Measurements from ENCODE around the gene ZSWIM8. TPM values are rescaled to one million over a fixed set of nuclear protein-coding genes. Genes with fewer than 3 reads are reported as not detected.
A peak's percentile ranks its signal among the peaks of the same experiment; 100 is the strongest.

The ZSWIM8 gene
- total and polyA plus RNA-seq, 2 experiments from 2014 or later, result 20.5 to 30.4 TPM

GRCh38 chr10:73759512-73760115, 25.8 kb upstream of the ZSWIM8 start:
- DNase-seq (ENCODE audit: low spot score), result peak; percentile 30
- Mint-ChIP-seq H3K36me3 (ENCODE audit: low read depth) (peaks cover 27% of the 10 kb centered on the region), H3K4me3 (no peak overlapping the region), H3K27me3 (ENCODE audit: insufficient read depth, low read depth, poor library complexity) (peaks cover 3% of the 10 kb centered on the region), H3K9me3 (no peaks in the 10 kb centered on the region), H3K4me1 (no peaks in the 10 kb centered on the region), H3K27ac (no peak overlapping the region)
- Histone ChIP-seq H4K20me1 (replicated peaks; ENCODE audit: insufficient read depth) (peaks cover 9% of the 10 kb centered on the region; the same call in 1 of the 2 replicates), H3K4me3 (no peak overlapping the region), H3K79me2 (replicated peaks; ENCODE audit: insufficient read depth) (no peaks in the 10 kb centered on the region), H3K27me3 (ENCODE audit: insufficient read depth) (no peaks in the 10 kb centered on the region), H3F3A (replicated peaks; ENCODE audit: low read depth) (no peaks in the 10 kb centered on the region), H2AFZ (no peak overlapping the region), H3K9me2 (ENCODE audit: insufficient read depth) (no peaks in the 10 kb centered on the region), H3K4me2 (no peak overlapping the region), H3K36me3 (ENCODE audit: insufficient read depth) (peaks cover 24% of the 10 kb centered on the region), H3K4me1 (ENCODE audit: insufficient read depth) (no peaks in the 10 kb centered on the region), H3K27ac (ENCODE audit: low read depth) (no peak overlapping the region)
- no peak for TF ChIP-seq ZNF331 (CRISPR knock-in tag; IDR thresholded peaks at IDR 0.05; ENCODE audit: low read depth)
- TF ChIP-seq STAT1 (IDR thresholded peaks at IDR 0.05; ENCODE audit: unreplicated experiment), result no peak
- no peak for TF ChIP-seq CTCF (conservative IDR thresholded peaks at IDR 0.05; ENCODE audit: low read depth in 2 of 2)
- no peak for TF ChIP-seq EZH2 (IDR thresholded peaks at IDR 0.05; ENCODE audit: low read depth, unreplicated experiment)
- no peak for TF ChIP-seq ZNF462 (CRISPR knock-in tag; IDR thresholded peaks at IDR 0.05)
- no peak for TF ChIP-seq ZNF114 (CRISPR knock-in tag; IDR thresholded peaks at IDR 0.05)
- TF ChIP-seq POLR2AphosphoS5 (IDR thresholded peaks at IDR 0.05; ENCODE audit: low read depth), result no peak
- TF ChIP-seq NANOG (IDR thresholded peaks at IDR 0.05; ENCODE audit: borderline replicate concordance), result no peak
- TF ChIP-seq CREB1 (CRISPR knock-in tag; IDR thresholded peaks at IDR 0.05; ENCODE audit: low read depth), result no peak
- no peak for TF ChIP-seq JUNB (IDR thresholded peaks at IDR 0.05; ENCODE audit: unreplicated experiment)
- TF ChIP-seq REST (IDR thresholded peaks at IDR 0.05; ENCODE audit: unreplicated experiment), result no peak
- no peak for TF ChIP-seq ETS1 (IDR thresholded peaks at IDR 0.05)
- TF ChIP-seq EZH2phosphoT487 (IDR thresholded peaks at IDR 0.05; ENCODE audit: unreplicated experiment), result no peak
- no peak; the same call in 2 of the 3 replicates for ATAC-seq

Data from GM23338 (cell line).